Neuronal stem cell (in vitro differentiated cells): ENCODE data around the gene GAK.

Experiments used
- DNase-seq: peaks from one replicate; pipeline ENCODE4 v3.0.0-alpha.2; 2013; ENCODE audit warnings: low spot score
- H2AFZ ChIP-seq: one replicate; pipeline ENCODE4 v1.6.1; 2013; ENCODE audit warnings: mild to moderate bottlenecking, low read length, inconsistent platforms
- H2AK5ac ChIP-seq: 2 replicates; pipeline ENCODE4 v1.6.1; 2013; ENCODE audit warnings: low read depth, mild to moderate bottlenecking, inconsistent platforms, low read length, moderate library complexity, mixed read lengths
- H2BK120ac ChIP-seq: 2 replicates; pipeline ENCODE4 v1.6.1; 2013; ENCODE audit warnings: low read depth, mild to moderate bottlenecking, inconsistent platforms, low read length, moderate library complexity, mixed read lengths
- H2BK12ac ChIP-seq: one replicate; pipeline ENCODE4 v1.6.1; 2013; ENCODE audit warnings: low read length, inconsistent platforms
- H2BK15ac ChIP-seq: 2 replicates; pipeline ENCODE4 v1.6.1; 2013; ENCODE audit warnings: mild to moderate bottlenecking, low read length, inconsistent platforms, mixed read lengths
- H2BK5ac ChIP-seq: one replicate; pipeline ENCODE4 v1.6.1; 2013; ENCODE audit warnings: inconsistent platforms, mild to moderate bottlenecking, low read length, moderate library complexity
- H3K14ac ChIP-seq: one replicate; pipeline ENCODE4 v1.6.1; 2013; ENCODE audit warnings: low read length, inconsistent platforms
- H3K18ac ChIP-seq: 2 replicates; pipeline ENCODE4 v1.6.1; 2013; ENCODE audit warnings: low read length, inconsistent platforms
- H3K23ac ChIP-seq: 2 replicates; pipeline ENCODE4 v1.6.1; 2013; ENCODE audit warnings: low read depth, mild to moderate bottlenecking, mixed read lengths, low read length, inconsistent platforms; ENCODE audit not compliant: poor library complexity
- H3K27ac ChIP-seq: replicated peaks from 3 replicates; pipeline ENCODE4 v1.5.1; 2013; ENCODE audit warnings: low read length, inconsistent platforms
- H3K27me3 ChIP-seq, 3 experiments: 2 replicates each; pipeline ENCODE4 v1.6.1; 2013; ENCODE audit warnings: low read length in 3 of 3, mild to moderate bottlenecking in 2 of 3, inconsistent platforms in 1 of 3, low read depth in 1 of 3, mixed read lengths in 1 of 3, moderate library complexity in 1 of 3; ENCODE audit not compliant: control insufficient read depth in 3 of 3, insufficient read depth in 3 of 3
- H3K36me3 ChIP-seq, 2 donors: replicated peaks in 1 of 2; 2 replicates each; pipeline ENCODE4 v1.6.1; 2013; ENCODE audit warnings: low read length in 2 of 2; ENCODE audit not compliant: control insufficient read depth in 2 of 2, insufficient read depth in 2 of 2
- H3K4ac ChIP-seq: 2 replicates; pipeline ENCODE4 v1.6.1; 2013; ENCODE audit warnings: inconsistent platforms, mild to moderate bottlenecking, low read length, moderate library complexity
- H3K4me1 ChIP-seq, 2 donors: 1 replicate in 1 of 2; 2 replicates in 1 of 2; pipeline ENCODE4 v1.6.1; 2013; ENCODE audit warnings: low read length in 2 of 2, low read depth in 1 of 2; ENCODE audit not compliant: control insufficient read depth in 2 of 2, insufficient read depth in 1 of 2
- H3K4me2 ChIP-seq: one replicate; pipeline ENCODE4 v1.6.1; 2013; ENCODE audit warnings: mild to moderate bottlenecking, low read length, inconsistent platforms; ENCODE audit not compliant: insufficient read depth, poor library complexity, severe bottlenecking
- H3K4me3 ChIP-seq, 2 donors: 2 replicates each; pipeline ENCODE4 v1.5.1; 2013; ENCODE audit warnings: low read length in 2 of 2, mild to moderate bottlenecking in 2 of 2, inconsistent platforms in 1 of 2, moderate library complexity in 1 of 2
- H3K79me1 ChIP-seq: one replicate; pipeline ENCODE4 v1.6.1; 2013; ENCODE audit warnings: low read depth, mild to moderate bottlenecking, inconsistent platforms, low read length, moderate library complexity
- H3K9ac ChIP-seq: one replicate; pipeline ENCODE4 v1.6.1; 2013; ENCODE audit warnings: mild to moderate bottlenecking, low read depth, low read length, inconsistent platforms; ENCODE audit not compliant: poor library complexity
- H3K9me3 ChIP-seq, 2 donors: replicated peaks in 1 of 2; 2 replicates each; pipeline versions ENCODE3 to v1.6.1; 2013; ENCODE audit warnings: low read length in 2 of 2, mild to moderate bottlenecking in 2 of 2, inconsistent platforms in 1 of 2, low read depth in 1 of 2, mixed read lengths in 1 of 2, moderate library complexity in 1 of 2; ENCODE audit not compliant: control insufficient read depth in 2 of 2, insufficient read depth in 1 of 2
- H4K8ac ChIP-seq: one replicate; pipeline ENCODE4 v1.6.1; 2013; ENCODE audit warnings: low read depth, mild to moderate bottlenecking, inconsistent platforms, low read length, moderate library complexity
- H4K91ac ChIP-seq: one replicate; pipeline ENCODE4 v1.6.1; 2013; ENCODE audit warnings: low read length, low read depth, mild to moderate bottlenecking, inconsistent platforms; ENCODE audit not compliant: poor library complexity
- WGBS, 2 donors: extraction: QIAGEN DNeasy Blood & Tissue Kit; methylation state at CpG; one replicate each; pipeline ENCODE4 v1.1.7; 2013; ENCODE audit warnings: missing lambda C conversion rate in 2 of 2, mixed read lengths in 1 of 2; ENCODE audit not compliant: insufficient read length in 2 of 2, insufficient replicate concordance in 1 of 2; ENCODE audit errors: extremely low coverage in 2 of 2; 5-methylcytosine and 5-hydroxymethylcytosine counted together

The GAK gene

GRCh38 chr4:825063-825970 is 106.8 kb downstream of the GAK start:
- H2BK12ac ChIP-seq, result no peak overlapping the region
- H3K4me2 ChIP-seq, result peak overlapping the region; percentile 40
- H3K27ac ChIP-seq, result no peak overlapping the region
- peaks cover 13 to 75% (median 63%) of the 10 kb centered on the region in 3 experiments for H3K27me3 ChIP-seq
- peak overlapping the region in 1 of 2 donors; percentile 38 for H3K4me3 ChIP-seq
- H3K4me1 ChIP-seq, result peaks cover 2 to 14% of the 10 kb centered on the region in 2 donors
- peak overlapping the region; percentile 76 for H2AFZ ChIP-seq
- H3K14ac ChIP-seq, result no peak overlapping the region
- no peak overlapping the region for H2BK15ac ChIP-seq
- H4K8ac ChIP-seq, result no peak overlapping the region
- WGBS, 2 donors, result no CpG with 5 or more reads among the region's 94 CpGs
- peak; percentile 48 for DNase-seq
- H3K36me3 ChIP-seq, result no peaks in the 10 kb centered on the region
- peaks cover 0 to 1% of the 10 kb centered on the region in 2 donors for H3K9me3 ChIP-seq
- H3K9ac ChIP-seq, result no peak overlapping the region
- H4K91ac ChIP-seq, result no peak overlapping the region
- H3K18ac ChIP-seq, result no peak overlapping the region
- no peak overlapping the region for H2BK5ac ChIP-seq
- peak overlapping the region; percentile 55 for H3K23ac ChIP-seq
- H3K4ac ChIP-seq, result no peak overlapping the region
- H2BK120ac ChIP-seq, result no peak overlapping the region
- H2AK5ac ChIP-seq, result no peak overlapping the region
- peaks cover 4% of the 10 kb centered on the region for H3K79me1 ChIP-seq

DNA sequence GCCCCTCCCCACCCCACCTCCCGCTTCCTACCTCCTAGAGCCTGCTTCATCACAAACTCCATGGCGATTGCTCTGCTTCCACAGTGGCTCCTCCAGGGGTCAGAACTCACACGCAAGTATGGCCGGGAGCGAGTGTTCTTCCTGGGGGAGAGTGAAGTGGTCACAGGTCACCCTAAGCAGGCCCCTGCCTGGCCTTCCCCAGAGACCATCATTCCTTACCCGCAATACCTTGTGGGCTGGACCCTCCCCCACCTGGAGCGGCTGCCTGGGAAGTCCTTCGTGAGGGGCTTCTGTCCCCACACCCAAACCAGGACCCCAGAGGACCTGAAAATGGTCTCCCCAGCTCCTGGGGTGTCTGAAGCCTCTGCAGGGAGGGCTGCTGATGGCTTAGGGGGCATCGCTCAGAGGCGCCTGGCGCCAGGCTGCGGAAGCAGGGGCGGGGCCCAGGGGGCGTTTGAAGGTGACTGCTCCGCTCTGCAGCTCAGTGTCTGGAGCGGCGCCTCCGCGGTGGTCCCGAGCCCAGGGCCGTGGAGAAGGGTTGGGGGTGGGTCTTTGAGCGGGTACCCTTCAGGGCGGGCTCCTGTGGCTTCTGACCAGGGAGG is 107.6 kb downstream of the GAK start:
- Histone ChIP-seq H3K4me1 (peaks cover 2 to 14% of the 10 kb centered on the region in 2 donors), H3K23ac (peak overlapping the region; percentile 55), H2AFZ (no peak overlapping the region), H3K14ac (peak overlapping the region; percentile 8), H3K9me3 (peaks cover 0 to 1% of the 10 kb centered on the region in 2 donors), H4K8ac (no peak overlapping the region), H3K36me3 (no peaks in the 10 kb centered on the region), H2BK15ac (no peak overlapping the region), H3K27me3 (peaks cover 13 to 68% (median 63%) of the 10 kb centered on the region in 3 experiments), H3K18ac (peak overlapping the region; percentile 11), H3K79me1 (peaks cover 4% of the 10 kb centered on the region), H2BK5ac (no peak overlapping the region), H3K27ac (no peak overlapping the region), H4K91ac (no peak overlapping the region), H2BK12ac (no peak overlapping the region), H3K9ac (no peak overlapping the region), H3K4ac (no peak overlapping the region), H3K4me3 (no peak overlapping the region), H2BK120ac (no peak overlapping the region), H3K4me2 (no peak overlapping the region), H2AK5ac (no peak overlapping the region)
- WGBS, 2 donors, result no CpG with 5 or more reads among the region's 23 CpGs
- no peak for DNase-seq

- Histone ChIP-seq H3K4me2 (no peak overlapping the region), H3K4me1 (peaks cover 2 to 14% of the 10 kb centered on the region in 2 donors), H3K27ac (no peak overlapping the region), H2BK15ac (no peak overlapping the region), H3K18ac (no peak overlapping the region), H4K91ac (no peak overlapping the region), H2BK120ac (no peak overlapping the region), H3K79me1 (peaks cover 4% of the 10 kb centered on the region), H4K8ac (no peak overlapping the region), H2BK5ac (no peak overlapping the region), H3K9ac (no peak overlapping the region), H2AK5ac (no peak overlapping the region), H3K4me3 (peak overlapping the region in 1 of 2 donors; percentile 14), H2BK12ac (no peak overlapping the region), H3K14ac (no peak overlapping the region), H3K23ac (peak overlapping the region; percentile 11), H3K4ac (no peak overlapping the region), H3K27me3 (peaks cover 13 to 66% (median 61%) of the 10 kb centered on the region in 3 experiments), H3K36me3 (no peaks in the 10 kb centered on the region), H3K9me3 (peaks cover 0 to 1% of the 10 kb centered on the region in 2 donors), H2AFZ (no peak overlapping the region)
- no CpG with 5 or more reads among the region's 24 CpGs for WGBS, 2 donors
- no peak for DNase-seq
Measured at GRCh38 chr4:823761-824460, 108.2 kb downstream of the GAK start.
